Testis (tissue), 3 donors: ENCODE data around the gene CD58. TPM values are rescaled to one million over a fixed set of nuclear protein-coding genes. Genes with fewer than 3 reads are reported as not detected.

Experiments used
- DNase-seq: peaks from one replicate; pipeline ENCODE4 v3.0.0-alpha.2; 2019
- H3K27ac ChIP-seq, 2 donors: fragments of 200-600 bp; sonication (generic); one replicate each; pipeline ENCODE4 v1.5.1; 2019
- H3K27me3 ChIP-seq: fragments of 200-600 bp; sonication (generic); one replicate; pipeline ENCODE4 v1.5.1; 2019
- H3K36me3 ChIP-seq: fragments of 200-600 bp; sonication (generic); one replicate; pipeline ENCODE4 v1.5.1; 2017; ENCODE audit warnings: low read depth; ENCODE audit errors: missing control alignments
- H3K4me1 ChIP-seq: fragments of 200-600 bp; sonication (generic); one replicate; pipeline ENCODE4 v1.5.1; 2019
- H3K4me3 ChIP-seq, 2 donors: fragments of 200-600 bp; sonication (generic); one replicate each; pipeline ENCODE4 v1.5.1; 2017 to 2019
- H3K9me3 ChIP-seq: fragments of 200-600 bp; sonication (generic); one replicate; pipeline ENCODE4 v1.5.1; 2017
- CTCF ChIP-seq, 3 experiments: fragments of 450-650 bp in 2 of 3; fragments of 200-600 bp in 1 of 3; sonication (generic) in 1 of 3; IDR thresholded peaks; one replicate each; pipeline ENCODE4 v1.5.1; 2016 to 2019; ENCODE audit warnings: antibody characterized with exemption in 3 of 3, mild to moderate bottlenecking in 2 of 3, moderate library complexity in 1 of 3
- POLR2A ChIP-seq: fragments of 450-650 bp; IDR thresholded peaks from one replicate; pipeline ENCODE4 v1.6.1; 2017; ENCODE audit warnings: antibody characterized with exemption, mild to moderate bottlenecking, moderate library complexity
- WGBS, 2 donors: methylation state at CpG; one replicate each; pipeline ENCODE4 v1.1.5; 2018; 5-methylcytosine and 5-hydroxymethylcytosine counted together
- intact Hi-C: fragments of 100-400 bp; cut with DNase I; formaldehyde crosslinking; loops from one replicate; pipeline ENCODE4 v1.15.1; 2023; ENCODE audit warnings: low total_unique reads
- polyA plus RNA-seq: library from polyadenylated mRNA; stranded (reverse); fragments of 350-450 nt; fragmentation: Illumina TruSeq; extraction: RNeasy Lipid Tissue Mini Kit (QIAGEN cat#74804); gene quantifications from one replicate; pipeline ENCODE4 v1.2.3, GENCODE V29; 2014; ENCODE audit warnings: low read depth, low replicate concordance; ENCODE audit not compliant: insufficient read depth
- total RNA-seq, 2 donors: library from RNA; depleted of rRNA; stranded (reverse); fragments of >200 nt; gene quantifications; one replicate each; pipeline ENCODE4 v1.2.3, GENCODE V29; 2016

Gene CD58
- total and polyA plus RNA-seq, 3 donors from 2014 or later, result 11.4 to 15.0 (median 14.9) TPM

- WGBS, 2 donors, result 91 to 95% methylated on average over 4 of the region's 4 CpGs
- no peaks in the 10 kb centered on the region for H3K9me3 ChIP-seq
- H3K27me3 ChIP-seq, result no peaks in the 10 kb centered on the region
- no peak for DNase-seq
- TF ChIP-seq POLR2A (no peak), CTCF (IDR thresholded peaks at IDR 0.05) (no peak)
- H3K27ac ChIP-seq, result no peak overlapping the region
- H3K4me1 ChIP-seq, result no peaks in the 10 kb centered on the region
- H3K4me3 ChIP-seq, result no peak overlapping the region
- no peaks in the 10 kb centered on the region for H3K36me3 ChIP-seq
- intact Hi-C loops, result no loop called here
Observed at GRCh38 chr1:116508085-116508983, 62.5 kb downstream of the CD58 start.

- Histone ChIP-seq H3K4me3 (no peak overlapping the region), H3K27ac (no peak overlapping the region), H3K9me3 (no peaks in the 10 kb centered on the region), H3K4me1 (no peaks in the 10 kb centered on the region), H3K27me3 (no peaks in the 10 kb centered on the region), H3K36me3 (no peaks in the 10 kb centered on the region)
- no peak for DNase-seq
- no peak for TF ChIP-seq POLR2A
- TF ChIP-seq CTCF (IDR thresholded peaks at IDR 0.05), result no peak
- WGBS, 2 donors, result 83 to 90% methylated on average over 2 of the region's 2 CpGs
- intact Hi-C loops, result no loop called here
Observed at GRCh38 chr1:116507631-116508030, 63.2 kb downstream of the CD58 start.

- Histone ChIP-seq H3K4me1 (peaks cover 2% of the 10 kb centered on the region), H3K27me3 (no peaks in the 10 kb centered on the region), H3K36me3 (no peaks in the 10 kb centered on the region), H3K27ac (no peak overlapping the region), H3K4me3 (no peak overlapping the region), H3K9me3 (no peaks in the 10 kb centered on the region)
- DNase-seq, result no peak
- intact Hi-C loops, result no loop called here
- TF ChIP-seq CTCF (IDR thresholded peaks at IDR 0.05) (no peak), POLR2A (no peak)
- WGBS, 2 donors, result 93 to 98% methylated on average over 7 of the region's 7 CpGs
Observed at GRCh38 chr1:116506132-116507004, 64.5 kb downstream of the CD58 start.

GRCh38 chr1:116504308-116505156 is 66.3 kb downstream of the CD58 start:
- H3K27ac ChIP-seq, result no peak overlapping the region
- peaks cover 6% of the 10 kb centered on the region for H3K4me1 ChIP-seq
- 81 to 91% methylated on average over 8 of the region's 8 CpGs for WGBS, 2 donors
- intact Hi-C loops, result no loop called here
- TF ChIP-seq CTCF (IDR thresholded peaks at IDR 0.05) (no peak), POLR2A (no peak)
- H3K4me3 ChIP-seq, result no peak overlapping the region
- H3K9me3 ChIP-seq, result no peaks in the 10 kb centered on the region
- no peaks in the 10 kb centered on the region for H3K36me3 ChIP-seq
- peak; percentile 55 for DNase-seq
- H3K27me3 ChIP-seq, result no peaks in the 10 kb centered on the region
